Activated T-cell treated with anti-CD3 and anti-CD28 coated beads for 4 hours (primary cell): ENCODE data around the gene TNFRSF18.

ENCODE experiments used
- DNase-seq: peaks from one replicate; pipeline ENCODE4 v3.0.0-alpha.2; 2020

The TNFRSF18 gene

GRCh38 chr1:1226566-1227362 lies 20.4 kb upstream of the TNFRSF18 start:
- no peak for DNase-seq

- DNase-seq, result no peak
Measured at GRCh38 chr1:1225913-1226312, 19.5 kb upstream of the TNFRSF18 start.

DNA sequence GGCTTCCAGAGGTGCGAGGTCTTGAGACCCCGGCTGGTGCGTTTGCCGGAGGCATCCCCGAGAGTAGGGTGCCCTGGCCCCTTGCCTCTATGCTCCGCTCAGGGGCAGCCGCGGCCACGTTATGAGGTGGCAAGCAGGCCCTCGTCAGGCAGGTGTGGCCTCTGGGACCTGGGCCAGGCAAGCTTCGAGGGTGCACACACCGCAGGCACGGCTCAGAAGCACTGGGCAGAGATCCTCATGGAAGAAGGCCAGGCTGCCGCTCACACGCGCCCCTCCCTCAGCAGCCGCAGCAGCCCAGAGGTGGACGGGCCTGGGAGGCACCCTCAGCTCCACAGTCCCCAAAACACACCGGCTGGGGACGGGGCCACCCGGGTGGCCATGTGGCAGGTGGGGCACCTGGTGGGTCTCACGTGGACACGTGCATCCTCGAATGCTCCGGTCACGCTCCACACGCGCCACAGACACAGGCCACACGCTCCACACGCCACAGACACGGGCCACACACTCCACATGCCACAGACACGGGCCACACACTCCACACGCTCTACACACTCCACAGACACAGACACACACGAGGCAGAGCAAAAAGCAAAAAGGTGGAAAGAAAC lies 18.9 kb upstream of the TNFRSF18 start:
- DNase-seq, result no peak

DNA sequence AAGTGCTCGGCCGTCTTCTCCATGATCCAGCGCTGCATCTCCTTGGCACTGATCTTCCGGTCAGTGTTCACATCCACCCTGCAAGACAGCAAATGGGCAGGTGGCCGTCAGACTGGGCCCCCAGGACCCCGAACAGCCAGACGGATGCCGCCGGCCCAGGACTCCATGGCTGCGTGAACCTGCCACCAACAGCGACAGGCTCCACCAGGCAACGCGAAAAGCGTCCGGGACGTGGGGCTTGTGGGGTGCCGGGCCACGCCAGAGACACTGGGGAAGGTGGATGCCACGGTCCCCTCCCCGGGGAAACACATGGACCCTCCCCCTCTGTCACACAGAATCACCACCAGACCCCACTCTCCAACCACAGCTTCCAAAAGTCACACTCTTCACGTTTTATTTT lies 17.5 kb upstream of the TNFRSF18 start:
- no peak for DNase-seq

DNA sequence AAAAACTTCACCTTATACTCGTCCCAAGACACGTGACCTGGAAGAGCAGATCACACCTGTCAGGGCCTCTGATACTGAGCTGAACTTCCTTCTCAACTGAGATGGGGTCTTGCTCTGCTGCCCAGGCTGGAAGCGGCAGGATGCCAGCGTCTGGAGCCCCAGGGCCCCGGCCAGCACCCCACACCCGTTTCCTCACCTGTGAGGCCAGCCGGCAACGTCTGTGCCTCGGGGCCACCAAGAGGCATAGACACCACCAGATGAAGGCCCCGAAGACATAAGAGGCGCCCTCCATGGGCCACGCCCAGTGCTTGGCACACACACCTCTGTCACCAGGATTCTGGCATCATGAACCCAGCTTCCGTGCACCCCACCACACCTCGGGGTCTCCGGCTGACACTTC lies 16.9 kb upstream of the TNFRSF18 start:
- no peak for DNase-seq

DNA sequence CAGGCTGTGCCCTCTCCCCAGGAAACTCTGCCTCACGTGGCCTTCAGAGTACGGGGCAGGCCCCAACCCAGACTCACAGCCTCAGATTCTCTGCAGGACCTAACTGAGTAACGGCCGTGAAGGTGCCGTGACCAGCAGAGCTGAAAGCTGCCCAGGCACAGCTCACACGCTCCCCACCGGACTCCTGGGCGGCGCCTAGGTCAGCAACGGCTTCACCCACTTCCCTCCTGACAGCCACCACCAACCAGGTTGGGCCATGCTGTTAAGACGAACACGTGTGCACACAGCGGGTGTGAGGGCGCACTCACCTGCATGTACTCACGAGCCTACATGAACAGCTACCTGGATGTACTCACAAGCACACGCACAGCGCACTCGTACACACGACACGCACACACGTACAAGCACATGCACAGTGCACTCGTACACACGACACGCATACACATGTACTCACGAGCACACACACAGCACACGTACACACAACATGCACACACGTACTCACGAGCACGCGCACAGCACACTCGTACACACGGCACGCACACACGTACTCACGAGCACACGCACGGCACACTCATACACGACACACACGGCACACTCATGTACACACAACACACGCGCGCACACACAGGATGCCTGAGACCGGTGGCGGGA lies 16.3 kb upstream of the TNFRSF18 start:
- no peak for DNase-seq

GRCh38 chr1:1221887-1222574 lies 15.6 kb upstream of the TNFRSF18 start:
- DNase-seq, result no peak

- DNase-seq, result no peak
Measured at GRCh38 chr1:1220197-1220596, 13.8 kb upstream of the TNFRSF18 start.

DNA sequence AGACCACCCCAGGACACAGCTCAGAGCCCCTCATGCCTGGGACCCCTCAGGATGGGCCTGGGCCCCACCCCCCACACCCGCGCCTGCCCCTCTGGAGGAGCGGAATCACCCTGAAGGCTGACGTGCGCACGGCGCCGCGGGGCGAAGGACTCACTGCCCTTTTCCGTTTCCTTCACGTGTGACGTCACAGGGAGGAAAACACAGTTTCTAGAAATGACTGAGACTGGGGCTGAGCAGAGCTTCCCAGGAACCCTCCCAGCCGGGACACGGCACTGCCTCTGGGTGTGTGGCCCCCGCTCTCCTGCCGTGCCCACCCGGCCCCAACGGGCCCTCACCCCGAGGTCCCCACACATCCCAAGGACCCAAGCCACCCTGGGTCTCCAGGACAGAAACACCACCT lies 12.9 kb upstream of the TNFRSF18 start:
- no peak for DNase-seq

GRCh38 chr1:1218524-1219200 lies 12.3 kb upstream of the TNFRSF18 start:
- DNase-seq, result no peak

- DNase-seq, result no peak
Measured at GRCh38 chr1:1217621-1218523, 11.5 kb upstream of the TNFRSF18 start.

- no peak for DNase-seq
Measured at GRCh38 chr1:1216770-1217620, 10.6 kb upstream of the TNFRSF18 start.

DNA sequence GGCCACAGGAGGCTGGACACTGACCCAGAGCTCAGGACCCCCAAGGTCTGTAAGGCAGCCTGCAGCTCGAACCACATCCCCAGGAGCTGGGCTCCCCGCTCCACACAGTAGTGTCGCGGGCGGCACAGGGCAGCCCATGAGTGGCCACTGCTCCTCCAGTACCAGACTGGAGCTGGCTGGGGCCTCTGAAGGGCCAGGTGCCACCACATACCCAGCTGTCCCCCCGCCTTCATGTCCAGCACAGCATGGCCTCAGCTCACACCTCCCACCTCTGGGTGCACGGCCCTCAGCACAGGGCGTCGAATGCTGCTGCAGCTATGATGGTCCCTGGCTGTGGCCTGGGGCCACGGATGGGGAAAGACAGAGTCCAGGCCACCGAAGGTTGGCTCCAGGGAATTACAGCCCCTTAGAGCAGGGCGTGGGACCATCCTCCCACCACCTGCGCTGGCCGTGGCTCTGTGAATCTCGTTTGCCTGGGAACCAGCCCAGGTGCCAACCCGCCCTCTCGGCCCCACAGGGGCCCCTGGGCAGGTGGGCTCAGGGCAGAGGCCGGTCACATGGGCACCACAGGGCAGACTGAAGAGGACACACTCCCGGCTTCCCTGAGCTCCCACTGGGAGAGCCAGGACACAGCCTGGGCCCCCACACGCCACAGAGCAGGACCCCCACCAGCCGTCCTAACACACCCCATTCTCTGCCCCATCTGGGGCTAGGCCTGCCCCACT lies 9.7 kb upstream of the TNFRSF18 start:
- no peak for DNase-seq

- no peak for DNase-seq
Measured at GRCh38 chr1:1215080-1215676, 8.8 kb upstream of the TNFRSF18 start.

GRCh38 chr1:1213345-1214265 lies 7.2 kb upstream of the TNFRSF18 start, which contains the start of gene TNFRSF4:
TNFRSF4 (minus strand) TSS chr1:1214153; CDS start chr1:1214127, 26 bp downstream.
- DNase-seq, result no peak

DNA sequence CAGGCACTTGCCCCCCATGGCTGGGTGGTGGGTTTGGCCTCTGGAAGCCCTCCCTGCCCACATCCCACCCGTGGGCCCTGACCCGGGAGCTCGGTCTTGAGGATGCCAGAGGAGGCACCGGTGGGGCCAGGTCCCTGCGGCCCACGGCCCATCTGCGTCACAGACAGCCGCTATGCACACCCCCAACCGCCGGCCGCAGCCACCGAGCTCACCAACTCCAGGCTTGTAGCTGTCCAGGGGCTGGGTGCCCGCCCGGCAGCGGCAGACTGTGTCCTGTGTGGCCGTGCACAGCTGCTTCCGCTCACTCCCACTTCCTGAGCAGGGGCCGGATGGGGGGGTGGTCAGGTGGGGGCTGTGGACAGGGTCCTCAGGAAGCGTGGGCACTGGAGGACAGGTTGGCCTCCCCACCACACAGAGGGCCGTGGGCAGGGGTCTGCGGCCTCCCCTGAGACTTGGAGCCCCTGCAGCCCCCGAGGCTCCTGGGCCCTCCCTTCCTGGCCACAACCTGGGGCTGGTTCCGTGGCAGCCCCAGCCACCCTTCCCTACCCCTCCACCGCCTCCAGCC lies 6.5 kb upstream of the TNFRSF18 start:
- no peak for DNase-seq

DNA sequence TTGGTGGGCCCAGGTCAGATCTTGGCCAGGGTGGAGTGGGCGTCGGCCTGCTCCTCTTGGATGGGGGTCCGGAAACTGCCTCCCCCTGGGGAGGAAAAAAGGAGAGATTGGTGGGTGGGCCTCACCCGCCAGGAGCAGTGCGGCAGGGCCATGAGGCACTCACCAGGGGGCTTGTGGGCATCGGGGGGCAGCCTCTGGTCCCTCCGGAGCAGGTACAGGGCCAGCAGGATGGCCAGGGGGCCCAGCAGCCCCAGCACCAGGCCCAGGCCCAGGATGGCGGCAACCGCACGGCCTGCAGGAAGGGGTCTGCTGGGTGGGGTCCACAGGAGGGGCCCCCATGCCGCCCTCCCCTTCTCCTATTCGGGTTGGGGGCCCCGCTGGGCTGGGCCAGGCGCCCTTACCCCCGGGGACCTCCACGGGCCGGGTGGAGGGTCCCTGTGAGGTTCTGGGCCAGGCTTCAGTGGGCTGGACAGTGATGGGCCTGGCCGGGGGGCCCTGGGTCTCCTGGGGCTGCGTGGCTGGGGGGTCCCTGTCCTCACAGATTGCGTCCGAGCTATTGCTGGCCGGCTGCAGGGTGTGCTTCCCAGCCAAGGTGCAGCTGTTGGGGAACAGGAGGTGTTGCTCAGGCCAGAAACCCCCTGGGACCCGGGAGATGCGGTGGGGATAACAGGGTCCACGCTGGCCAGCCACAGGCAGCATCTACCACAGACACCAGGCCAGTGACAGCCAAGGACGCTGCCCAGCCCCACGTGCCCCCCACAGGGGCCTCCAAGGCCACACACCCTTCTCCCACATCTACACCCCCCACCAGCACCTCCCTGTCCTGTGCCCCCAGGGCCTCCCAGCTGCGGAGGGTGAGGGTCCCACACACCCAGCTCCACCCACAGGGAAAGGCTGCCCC lies 5.4 kb upstream of the TNFRSF18 start:
- no peak for DNase-seq
